ENCODE measurements around the gene LY86.

DNA sequence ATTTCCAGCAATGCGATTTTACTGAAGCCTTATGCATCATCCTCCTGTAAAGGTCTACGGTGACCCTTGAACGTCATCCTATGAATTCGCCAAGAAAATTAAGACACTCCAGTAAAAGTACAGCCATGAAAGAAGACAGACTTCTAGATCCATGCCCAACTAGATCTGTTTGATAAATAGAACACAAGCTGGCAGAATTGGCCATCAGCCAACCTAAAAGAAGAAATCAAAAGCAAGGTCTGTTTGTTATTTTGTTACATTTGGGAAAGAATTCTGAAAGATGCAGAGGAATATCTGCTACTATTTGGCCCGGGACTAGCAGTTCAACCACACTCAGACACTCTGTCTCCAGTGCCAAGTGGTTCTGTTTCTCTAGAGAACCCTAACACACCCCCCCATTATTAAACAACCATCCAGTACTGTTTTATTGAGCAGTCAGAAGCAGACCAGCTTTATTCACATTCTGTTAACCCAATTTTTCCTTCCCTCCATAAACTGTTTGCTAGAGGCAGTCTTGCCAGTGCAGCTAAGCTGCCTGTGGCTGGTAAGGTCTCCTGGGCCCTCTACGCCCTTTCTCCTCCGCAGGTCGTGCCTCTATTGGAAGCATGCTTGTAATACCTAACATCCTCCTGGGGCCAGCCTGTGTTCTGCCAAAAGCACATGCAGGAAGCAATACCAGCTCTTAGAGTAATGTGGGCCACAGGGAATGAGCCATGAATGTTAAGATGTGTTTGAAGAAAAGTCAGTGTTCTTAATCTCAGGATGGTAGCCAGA, 30.7 kb downstream of the LY86 start:
- TF ChIP-seq POLR2A (IDR thresholded peaks at IDR 0.05; ENCODE audit: low read depth, low read length) (no peak), SPI1 (IDR thresholded peaks at IDR 0.05; ENCODE audit: low read depth, low read length) (no peak), POLR2AphosphoS5 (IDR thresholded peaks at IDR 0.05; ENCODE audit: low read depth, low read length) (no peak), TAF1 (IDR thresholded peaks at IDR 0.05; ENCODE audit: low read depth, low read length) (no peak), PAX5 (IDR thresholded peaks at IDR 0.05; ENCODE audit: insufficient read depth, low read length, severe bottlenecking) (no peak)
